K562 (cell line): Measurements from ENCODE around the gene EPHA7. TPM values are rescaled to one million over a fixed set of nuclear protein-coding genes. Genes with fewer than 3 reads are reported as not detected.

Experiments used
- ATAC-seq: fragments of 200-7000 bp; cut with Tn5 transposase; 3 replicates; pipeline ENCODE4 v1.9.1; 2020; ENCODE audit warnings: moderate library complexity
- BruUV-seq: library from RNA; stranded (reverse); fragments of 400-500 nt; replicated peaks from 2 replicates; lab custom pipeline; 2021; lab: Mats Ljungman, UMichigan
- CTCF ChIA-PET: fragments of 300-600 bp; formaldehyde crosslinking; extraction: SDS; loops from one replicate; lab custom pipeline; 2021; ENCODE audit warnings: low intra/inter-chr PET ratio; lab: Yijun Ruan, JAX
- POLR2A ChIA-PET: fragments of 300-600, 350-650 bp; sonication (Branson Sonifier 250); formaldehyde crosslinking; extraction: SDS; loops from one replicate; lab custom pipeline; 2021; ENCODE audit warnings: antibody characterized with exemption, inconsistent platforms; lab: Yijun Ruan, JAX
- DNase-seq, 4 experiments: peaks; one replicate each; pipeline versions ENCODE4 v3.0.0 to v3.0.0-alpha.2; 2011 to 2018; ENCODE audit warnings: low spot score in 3 of 4, mixed read lengths in 3 of 4; ENCODE audit errors: extremely low read depth in 1 of 4
- FAIRE-seq: peaks from 2 replicates; lab custom pipeline; 2011; peaks lifted over from hg19 to GRCh38; lab: Jason Lieb, UNC
- H2AFZ ChIP-seq: 2 replicates; pipeline ENCODE4 v1.6.0; 2011; ENCODE audit warnings: low read depth, low read length, control low read depth, inconsistent platforms
- H3K27ac ChIP-seq: fragments of 200-600 bp; 3 replicates; pipeline ENCODE4 v1.8.0; 2011; ENCODE audit warnings: low read depth, mild to moderate bottlenecking, control low read depth, inconsistent platforms, low read length, moderate library complexity, mixed read lengths; ENCODE audit errors: extremely low read depth
- H3K27me3 ChIP-seq, 2 experiments: fragments of 300-600 bp in 1 of 2; 2 replicates in 1 of 2; 3 replicates in 1 of 2; pipeline versions ENCODE4 v1.6.0 to v1.8.0; 2011; ENCODE audit warnings: inconsistent platforms in 2 of 2, low read length in 2 of 2, mild to moderate bottlenecking in 1 of 2, mixed read lengths in 1 of 2, moderate library complexity in 1 of 2; ENCODE audit not compliant: control insufficient read depth in 2 of 2, insufficient read depth in 2 of 2
- H3K36me3 ChIP-seq: fragments of 300-600 bp; 3 replicates; pipeline ENCODE4 v1.8.0; 2011; ENCODE audit warnings: mild to moderate bottlenecking, low read length, inconsistent platforms; ENCODE audit not compliant: control insufficient read depth, insufficient read depth
- H3K4me1 ChIP-seq, 2 experiments: fragments of 200-600 bp in 1 of 2; replicated peaks in 1 of 2; 2 replicates in 1 of 2; 3 replicates in 1 of 2; pipeline versions ENCODE4 v1.5.1 to v1.8.0; 2011; ENCODE audit warnings: inconsistent platforms in 2 of 2, low read length in 2 of 2, mild to moderate bottlenecking in 1 of 2, mixed read lengths in 1 of 2, moderate library complexity in 1 of 2; ENCODE audit not compliant: control insufficient read depth in 2 of 2, insufficient read depth in 2 of 2
- H3K4me2 ChIP-seq: 2 replicates; pipeline ENCODE4 v1.6.1; 2011; ENCODE audit warnings: low read length, control low read depth, inconsistent platforms, mixed read lengths; ENCODE audit not compliant: insufficient read depth
- H3K4me3 ChIP-seq: fragments of 200-600 bp; sonication (generic), shearing (Covaris generic); 2 replicates; pipeline ENCODE4 v1.5.1; 2016; ENCODE audit warnings: control low read depth, inconsistent platforms
- H3K79me2 ChIP-seq: fragments of 200-600 bp; 3 replicates; pipeline ENCODE4 v1.8.0; 2011; ENCODE audit warnings: low read length, inconsistent platforms; ENCODE audit not compliant: control insufficient read depth, insufficient read depth
- H3K9ac ChIP-seq, 2 experiments: 2 replicates each; pipeline versions ENCODE4 v1.6.0 to v1.6.1; 2011; ENCODE audit warnings: low read depth in 2 of 2, low read length in 2 of 2, control low read depth in 1 of 2, inconsistent platforms in 1 of 2, mild to moderate bottlenecking in 1 of 2, mixed read lengths in 1 of 2; ENCODE audit not compliant: insufficient read depth in 1 of 2
- H3K9me1 ChIP-seq: one replicate; pipeline ENCODE4 v1.6.0; 2011; ENCODE audit warnings: inconsistent platforms, mild to moderate bottlenecking, low read length, moderate library complexity; ENCODE audit not compliant: control insufficient read depth, insufficient read depth
- H3K9me3 ChIP-seq: replicated peaks from 2 replicates; pipeline ENCODE4 v1.5.1; 2011; ENCODE audit warnings: low read depth, low read length, inconsistent platforms; ENCODE audit not compliant: control insufficient read depth, insufficient read depth
- H4K20me1 ChIP-seq: replicated peaks from 2 replicates; pipeline ENCODE4 v1.6.1; 2011; ENCODE audit warnings: low read length, inconsistent platforms, mixed read lengths; ENCODE audit not compliant: control insufficient read depth, insufficient read depth
- CBFB ChIP-seq: sonication (generic); formaldehyde crosslinking; IDR thresholded peaks from 2 replicates; pipeline ENCODE4 v1.4.0; 2020; ENCODE audit warnings: mild to moderate bottlenecking, missing genetic modification reagents
- DNMT1 ChIP-seq: fragments of 450-650 bp; IDR thresholded peaks from 2 replicates; pipeline ENCODE4 v1.6.1; 2016; ENCODE audit warnings: antibody characterized with exemption, mild to moderate bottlenecking
- DPF2 ChIP-seq: fragments of 450-650 bp; IDR thresholded peaks from 2 replicates; pipeline ENCODE4 v1.6.1; 2016
- EWSR1 ChIP-seq: fragments of 450-650 bp; IDR thresholded peaks from 2 replicates; pipeline ENCODE4 v1.6.1; 2018; ENCODE audit warnings: borderline replicate concordance, mild to moderate bottlenecking, low read depth, moderate library complexity; ENCODE audit not compliant: partially characterized antibody
- ILK ChIP-seq: fragments of 450-650 bp; IDR thresholded peaks from 2 replicates; pipeline ENCODE4 v1.6.1; 2016; ENCODE audit warnings: missing genetic modification characterization, low read depth, mild to moderate bottlenecking, missing compliant biosample characterization, moderate library complexity, borderline replicate concordance
- MBD2 ChIP-seq: sonication (generic); IDR thresholded peaks from 2 replicates; pipeline ENCODE4 v1.6.1; 2016; ENCODE audit warnings: low read depth, borderline replicate concordance
- MCM7 ChIP-seq, 2 experiments: fragments of 450-650 bp; IDR thresholded peaks; 2 replicates each; pipeline ENCODE4 v1.6.1; 2016 to 2018
- NFE2 ChIP-seq: IDR thresholded peaks from 2 replicates; pipeline ENCODE4 v1.6.1; 2014; ENCODE audit warnings: antibody characterized with exemption, low read depth
- NFE2L1 ChIP-seq: fragments of 450-650 bp; IDR thresholded peaks from 2 replicates; pipeline ENCODE4 v1.6.1; 2016; ENCODE audit warnings: missing genetic modification characterization, low read depth, mild to moderate bottlenecking, missing compliant biosample characterization, moderate library complexity, borderline replicate concordance
- RUNX1 ChIP-seq: sonication (generic); IDR thresholded peaks from 2 replicates; pipeline ENCODE4 v1.6.1; 2016; ENCODE audit warnings: antibody characterized with exemption, low read depth
- ZKSCAN8 ChIP-seq: fragments of 200-800 bp; sonication (Bioruptor generic); IDR thresholded peaks from 2 replicates; pipeline ENCODE4 v1.6.1; 2016; ENCODE audit warnings: missing genetic modification characterization, missing compliant biosample characterization
- WGBS: fragments of 100-300 bp; shearing (Covaris generic); methylation state at CpG from one replicate; pipeline ENCODE4 v1.1.6; 2016; ENCODE audit warnings: low coverage, mixed read lengths; ENCODE audit not compliant: insufficient coverage; ENCODE audit errors: missing lambda C conversion rate; 5-methylcytosine and 5-hydroxymethylcytosine counted together
- in situ Hi-C: fragments of 300-500 bp; cut with MboI; formaldehyde crosslinking; loops from 4 replicates; pipeline ENCODE4 v1.15.0; 2018; ENCODE audit warnings: inconsistent platforms, mixed read lengths
- intact Hi-C: fragments of 100-400 bp; cut with micrococcal nuclease; formaldehyde crosslinking; loops from 2 replicates; pipeline ENCODE4 v1.14.2; 2022
- polyA plus RNA-seq, 8 experiments: library from polyadenylated mRNA; depleted of rRNA in 4 of 8; stranded (reverse) in 5 of 8; unstranded in 3 of 8; fragments of >200 nt; fragmentation: Nextera tagmentation in 2 of 8; fragmentation: Illumina TruSeq in 1 of 8; extraction: Ambion mirVana in 2 of 8; extraction: Trizol in 1 of 8; gene quantifications; 2 replicates each; pipeline versions ENCODE4 v1.2.1 to v1.2.3, GENCODE V29; 2011 to 2014; ENCODE audit warnings: inconsistent platforms in 1 of 8, missing spikeins in 1 of 8
- total RNA-seq, 7 experiments: library from RNA; depleted of rRNA in 6 of 7; stranded (reverse); fragments of >200 nt in 6 of 7; fragmentation: Illumina TruSeq in 2 of 7; extraction: Trizol in 2 of 7; gene quantifications; 2 replicates each; pipeline versions ENCODE4 v1.2.1 to v1.2.3, GENCODE V29; 2011 to 2021; ENCODE audit warnings: low replicate concordance in 1 of 7

EPHA7 gene
- total and polyA plus RNA-seq, 9 of the 15 experiments (the other 6 are each of a cell fraction or from before 2014, with no cell fraction given), result not detected

- no peak overlapping the region for H3K4me2 ChIP-seq
- H3K27ac ChIP-seq, result no peak overlapping the region
- CTCF ChIA-PET, result no interaction called here
- DNase-seq (no peak), ATAC-seq (no peak), FAIRE-seq (no peak)
- no peaks in the 10 kb centered on the region for H3K36me3 ChIP-seq
- POLR2A ChIA-PET, result no interaction called here
- no peaks in the 10 kb centered on the region for H3K9me3 ChIP-seq
- TF ChIP-seq ILK, result no peak
- no peak for TF ChIP-seq CBFB (CRISPR knock-in tag)
- no peak for TF ChIP-seq MBD2
- TF ChIP-seq RUNX1, result no peak
- TF ChIP-seq ZKSCAN8 (CRISPR knock-in tag), result no peak
- TF ChIP-seq MCM7 (IDR thresholded peaks at IDR 0.05), result no peak
- TF ChIP-seq NFE2, result no peak
- TF ChIP-seq DNMT1, result no peak
- no peak for TF ChIP-seq EWSR1
- no peak for TF ChIP-seq NFE2L1
- TF ChIP-seq DPF2, result no peak
- H3K9ac ChIP-seq, result no peak overlapping the region
- H3K4me1 ChIP-seq, result no peaks in the 10 kb centered on the region
- intact Hi-C loops, result no loop called here
- 6% methylated on average over 2 of the region's 2 CpGs for WGBS
- H3K9me1 ChIP-seq, result no peaks in the 10 kb centered on the region
- H4K20me1 ChIP-seq, result no peaks in the 10 kb centered on the region
- H3K4me3 ChIP-seq, result no peak overlapping the region
- no peak overlapping the region for H2AFZ ChIP-seq
- H3K79me2 ChIP-seq, result no peaks in the 10 kb centered on the region
- no TSS peak for BruUV-seq
- H3K27me3 ChIP-seq, result no peaks in the 10 kb centered on the region
- in situ Hi-C loops, result no loop called here
These were observed 170.7 kb downstream of the EPHA7 start for GRCh38 chr6:93248631-93249030.
